IMR-90 (cell line): ENCODE results near the gene NKD1. TPM values are rescaled to one million over a fixed set of nuclear protein-coding genes. Genes with fewer than 3 reads are reported as not detected.

ENCODE experiments used
- ATAC-seq: fragments of 200-7000 bp; cut with Tn5 transposase; 2 replicates; pipeline ENCODE4 v1.9.1; 2020; ENCODE audit warnings: low read depth, mild to moderate bottlenecking, moderate library complexity
- Bru-seq: library from RNA; stranded (reverse); fragments of 400-500 nt; gene quantifications from one replicate; lab custom pipeline; 2021; lab: Mats Ljungman, UMichigan
- BruChase-seq, 2 experiments: library from RNA; stranded (reverse); fragments of 400-500 nt; gene quantifications; one replicate each; lab custom pipeline; 2021; lab: Mats Ljungman, UMichigan
- BruUV-seq: library from RNA; stranded (reverse); fragments of 400-500 nt; replicated peaks from 2 replicates; lab custom pipeline; 2021; lab: Mats Ljungman, UMichigan
- CTCF ChIA-PET: fragments of 300-600 bp; formaldehyde crosslinking; extraction: SDS; loops from one replicate; lab custom pipeline; 2021; ENCODE audit warnings: antibody characterized with exemption; lab: Yijun Ruan, JAX
- POLR2A ChIA-PET: fragments of 300-600 bp; sonication (Branson Sonifier 250); formaldehyde crosslinking; loops from one replicate; lab custom pipeline; 2022; ENCODE audit warnings: antibody characterized with exemption; ENCODE audit not compliant: unreplicated experiment; lab: Charles Lee
- DNase-seq: peaks from one replicate; pipeline ENCODE4 v3.0.0; 2013
- H2AFZ ChIP-seq: replicated peaks from 2 replicates; pipeline ENCODE3; 2013; ENCODE audit warnings: low read length, mild to moderate bottlenecking; ENCODE audit not compliant: poor library complexity
- H2AK5ac ChIP-seq: 2 replicates; pipeline ENCODE4 v1.6.1; 2013; ENCODE audit warnings: low read depth, low read length, inconsistent platforms
- H2AK9ac ChIP-seq: replicated peaks from 2 replicates; pipeline ENCODE3; 2013; ENCODE audit warnings: mild to moderate bottlenecking, low read depth, low read length, moderate library complexity; ENCODE audit not compliant: poor library complexity
- H2BK120ac ChIP-seq: 2 replicates; pipeline ENCODE4 v1.6.1; 2013; ENCODE audit warnings: low read depth, low read length, inconsistent platforms
- H2BK15ac ChIP-seq: 3 replicates; pipeline ENCODE4 v1.6.1; 2013; ENCODE audit warnings: low read depth, low read length, inconsistent platforms
- H2BK20ac ChIP-seq: 2 replicates; pipeline ENCODE4 v1.6.1; 2013; ENCODE audit warnings: low read depth, mild to moderate bottlenecking, inconsistent platforms, low read length, moderate library complexity
- H2BK5ac ChIP-seq: 2 replicates; pipeline ENCODE4 v1.6.1; 2013; ENCODE audit warnings: mild to moderate bottlenecking, low read depth, low read length, inconsistent platforms; ENCODE audit not compliant: poor library complexity, severe bottlenecking
- H3K14ac ChIP-seq: replicated peaks from 2 replicates; pipeline ENCODE4 v1.6.1; 2013; ENCODE audit warnings: low read depth, low read length, inconsistent platforms
- H3K18ac ChIP-seq: 2 replicates; pipeline ENCODE4 v1.6.1; 2013; ENCODE audit warnings: low read depth, low read length, control low read depth
- H3K23ac ChIP-seq: 2 replicates; pipeline ENCODE4 v1.6.1; 2013; ENCODE audit warnings: low read depth, low read length, inconsistent platforms
- H3K27ac ChIP-seq: 2 replicates; pipeline ENCODE4 v1.5.1; 2013; ENCODE audit warnings: mild to moderate bottlenecking, control low read depth, low read length; ENCODE audit not compliant: insufficient read depth
- H3K27me3 ChIP-seq: 2 replicates; pipeline ENCODE4 v1.6.1; 2013; ENCODE audit warnings: low read length; ENCODE audit not compliant: control insufficient read depth, insufficient read depth
- H3K36me3 ChIP-seq: 2 replicates; pipeline ENCODE4 v1.6.1; 2013; ENCODE audit warnings: low read length, mixed read lengths; ENCODE audit not compliant: control insufficient read depth, insufficient read depth
- H3K4ac ChIP-seq: 2 replicates; pipeline ENCODE4 v1.6.1; 2013; ENCODE audit warnings: low read depth, low read length, inconsistent platforms
- H3K4me1 ChIP-seq: 2 replicates; pipeline ENCODE4 v1.6.1; 2013; ENCODE audit warnings: low read length, mixed read lengths; ENCODE audit not compliant: control insufficient read depth, insufficient read depth
- H3K4me2 ChIP-seq: 2 replicates; pipeline ENCODE4 v1.6.1; 2013; ENCODE audit warnings: low read depth, mild to moderate bottlenecking, control low read depth, low read length, moderate library complexity
- H3K4me3 ChIP-seq: 2 replicates; pipeline ENCODE4 v1.5.1; 2013; ENCODE audit warnings: low read depth, mild to moderate bottlenecking, control low read depth, low read length, moderate library complexity; ENCODE audit not compliant: insufficient read depth
- H3K56ac ChIP-seq: 2 replicates; pipeline ENCODE4 v1.6.1; 2013; ENCODE audit warnings: low read length, inconsistent platforms; ENCODE audit not compliant: insufficient read depth; ENCODE audit errors: extremely low read depth
- H3K79me1 ChIP-seq, 2 experiments: 2 replicates each; pipeline ENCODE4 v1.6.1; 2013; ENCODE audit warnings: low read length in 2 of 2, inconsistent platforms in 1 of 2, low read depth in 1 of 2
- H3K9ac ChIP-seq: 2 replicates; pipeline ENCODE4 v1.6.1; 2013; ENCODE audit warnings: low read depth, low read length, control low read depth
- H3K9me1 ChIP-seq: 2 replicates; pipeline ENCODE4 v1.6.1; 2013; ENCODE audit warnings: low read length, inconsistent platforms; ENCODE audit not compliant: insufficient read depth
- H3K9me3 ChIP-seq: 2 replicates; pipeline ENCODE4 v1.6.1; 2013; ENCODE audit warnings: low read length; ENCODE audit not compliant: control insufficient read depth, insufficient read depth
- H4K20me1 ChIP-seq: 2 replicates; pipeline ENCODE4 v1.6.1; 2013; ENCODE audit warnings: low read length, inconsistent platforms; ENCODE audit not compliant: insufficient read depth
- H4K5ac ChIP-seq: 2 replicates; pipeline ENCODE4 v1.6.1; 2013; ENCODE audit warnings: mild to moderate bottlenecking, low read depth, low read length, control low read depth
- H4K8ac ChIP-seq, 2 experiments: 2 replicates each; pipeline ENCODE4 v1.6.1; 2013; ENCODE audit warnings: low read depth in 2 of 2, low read length in 2 of 2, control low read depth in 1 of 2, inconsistent platforms in 1 of 2
- H4K91ac ChIP-seq: 2 replicates; pipeline ENCODE4 v1.6.1; 2013; ENCODE audit warnings: low read depth, low read length, inconsistent platforms; ENCODE audit not compliant: insufficient read depth
- BHLHE40 ChIP-seq: fragments of 150-350 bp; IDR thresholded peaks from 2 replicates; pipeline ENCODE4 v1.6.1; 2016; ENCODE audit warnings: mild to moderate bottlenecking, low read depth, low read length
- CEBPB ChIP-seq: IDR thresholded peaks from 2 replicates; pipeline ENCODE4 v1.6.1; 2012; ENCODE audit warnings: low read depth, low read length, improper control_type of control experiment
- CHD1 ChIP-seq: IDR thresholded peaks from 2 replicates; pipeline ENCODE4 v1.6.1; 2012; ENCODE audit warnings: low read depth, low read length, improper control_type of control experiment
- MAFK ChIP-seq: IDR thresholded peaks from 2 replicates; pipeline ENCODE4 v1.6.1; 2012; ENCODE audit warnings: low read depth, low read length, improper control_type of control experiment
- MAZ ChIP-seq: IDR thresholded peaks from 2 replicates; pipeline ENCODE4 v1.6.1; 2012; ENCODE audit warnings: low read depth, mild to moderate bottlenecking, low read length, improper control_type of control experiment, moderate library complexity, borderline replicate concordance
- MXI1 ChIP-seq: IDR thresholded peaks from 2 replicates; pipeline ENCODE4 v1.6.1; 2012; ENCODE audit warnings: low read depth, mild to moderate bottlenecking, low read length, moderate library complexity, borderline replicate concordance
- RAD21 ChIP-seq: IDR thresholded peaks from 2 replicates; pipeline ENCODE4 v1.6.1; 2012; ENCODE audit warnings: low read length, improper control_type of control experiment
- RCOR1 ChIP-seq: IDR thresholded peaks from 2 replicates; pipeline ENCODE4 v1.6.1; 2012; ENCODE audit warnings: mild to moderate bottlenecking, low read length, improper control_type of control experiment; ENCODE audit not compliant: insufficient replicate concordance
- SMC3 ChIP-seq: fragments of 150-350 bp; IDR thresholded peaks from 2 replicates; pipeline ENCODE4 v1.6.1; 2016; ENCODE audit warnings: low read depth, mild to moderate bottlenecking, antibody characterized with exemption, low read length, moderate library complexity
- WGBS, 2 experiments: methylation state at CpG; one replicate each; pipeline versions ENCODE4 v1.1.5 to v1.1.7; 2013; ENCODE audit warnings: missing lambda C conversion rate in 2 of 2; ENCODE audit not compliant: insufficient read length in 1 of 2; ENCODE audit errors: extremely low coverage in 2 of 2; 5-methylcytosine and 5-hydroxymethylcytosine counted together
- dilution Hi-C: fragments of 300-500 bp; cut with HindIII; formaldehyde crosslinking; loops from one replicate; pipeline ENCODE4 v1.14.3; 2018; ENCODE audit warnings: low sequenced_read_pairs; ENCODE audit not compliant: unreplicated experiment
- in situ Hi-C: fragments of 300-500 bp; cut with MboI; formaldehyde crosslinking; loops from 3 replicates; pipeline ENCODE4 v1.14.3; 2019; ENCODE audit warnings: low sequenced_read_pairs, inconsistent platforms, mixed read lengths
- intact Hi-C: fragments of 100-400 bp; cut with micrococcal nuclease; formaldehyde crosslinking; loops from 2 replicates; pipeline ENCODE4 v1.10.0; 2022
- long read RNA-seq: library from polyadenylated mRNA; unstranded; transcript quantifications from one replicate; pipeline ENCODE4 v2.0.0, GENCODE V29; 2021; ENCODE audit not compliant: unreplicated experiment
- polyA plus RNA-seq, 3 experiments: library from polyadenylated mRNA; depleted of rRNA; stranded (reverse); fragments of >200 nt; gene quantifications; 2 replicates each; pipeline ENCODE4 v1.2.3, GENCODE V29; 2012; ENCODE audit warnings: low replicate concordance in 1 of 3
- total RNA-seq: library from RNA; depleted of rRNA; stranded (reverse); fragments of >200 nt; gene quantifications from 2 replicates; pipeline ENCODE4 v1.2.3, GENCODE V29; 2012; rRNA removed
- TF ChIP-seq, protein P1 (sequence below): conservative IDR thresholded peaks from 2 replicates; pipeline ENCODE4 v1.5.1; 2012; ENCODE audit warnings: mild to moderate bottlenecking, low read depth, low read length, improper control_type of control experiment
- TF ChIP-seq, protein P2 (sequence below): fragments of 150-350 bp; IDR thresholded peaks from 2 replicates; pipeline ENCODE4 v1.6.1; 2017; ENCODE audit warnings: mild to moderate bottlenecking, antibody characterized with exemption, low read length, low read depth
- TF ChIP-seq, protein P3 (sequence below): fragments of 150-350 bp; IDR thresholded peaks from 2 replicates; pipeline ENCODE4 v1.6.1; 2016; ENCODE audit warnings: low read depth, mild to moderate bottlenecking, low read length, moderate library complexity, borderline replicate concordance

The NKD1 gene
- total RNA-seq, result under 0.01 TPM in 1 of 2 replicates, not detected in the other
- polyA plus RNA-seq (2012; rRNA removed), result not detected in 2 replicates
- 0.04 TPM in 1 of 2 replicates, not detected in the other for polyA plus RNA-seq (2012; cell fraction: cytosol; rRNA removed)
- polyA plus RNA-seq (2012; cell fraction: nucleus; rRNA removed; ENCODE audit: low replicate concordance), result under 0.01 TPM in 1 of 2 replicates, not detected in the other
- percentile 7 among the genes with signal in this experiment for Bru-seq, nascent RNA
- BruChase-seq, experiment 1, labeled RNA remaining after a 6-hour chase, result percentile 10 among the genes with signal in this experiment
- percentile 10 among the genes with signal in this experiment for BruChase-seq, experiment 2, labeled RNA remaining after a 2-hour chase
- long read RNA-seq, result 0 reads

GRCh38 chr16:50548125-50548908 is at the start of gene NKD1:
Gene NKD1, plus strand, starts transcription at chr16:50548396. Its CDS starts 158 bp downstream, at chr16:50548554.
- Histone ChIP-seq H2AK9ac (no peak within 1 kb of the TSS), H3K4me1 (peaks cover 2% of the 10 kb centered on the region; the same call in 1 of the 2 replicates), H2AFZ (peak within 1 kb of the TSS; percentile 90), H2BK15ac (no peak within 1 kb of the TSS), H3K4me3 (peak within 1 kb of the TSS; percentile 77), H3K14ac (no peak within 1 kb of the TSS), H4K5ac (no peak within 1 kb of the TSS), H3K56ac (no peak within 1 kb of the TSS), H4K20me1 (no peaks in the 10 kb centered on the region), H4K8ac (no peak within 1 kb of the TSS), H3K4me2 (peak within 1 kb of the TSS; percentile 100), H3K9ac (no peak within 1 kb of the TSS), H3K27ac (no peak within 1 kb of the TSS), H3K9me3 (peaks cover 2% of the 10 kb centered on the region; the same call in 1 of the 2 replicates), H3K36me3 (no peaks in the 10 kb centered on the region), H2AK5ac (no peak within 1 kb of the TSS), H3K27me3 (peaks cover 66% of the 10 kb centered on the region), H2BK120ac (no peak within 1 kb of the TSS), H3K18ac (no peak within 1 kb of the TSS), H3K4ac (no peak within 1 kb of the TSS), H2BK5ac (no peak within 1 kb of the TSS), H4K91ac (no peak within 1 kb of the TSS), H3K9me1 (no peaks in the 10 kb centered on the region), H2BK20ac (no peak within 1 kb of the TSS), H3K23ac (no peak within 1 kb of the TSS), H3K79me1 (no peaks in the 10 kb centered on the region)
- ChIA-PET CTCF (no interaction called here), POLR2A (no interaction called here)
- dilution Hi-C loops, result no loop called here
- no TSS peak for BruUV-seq
- in situ Hi-C loops, result no loop called here
- DNase-seq (peak; percentile 9), ATAC-seq (peak; percentile 97)
- WGBS, 2 experiments, result 2% methylated on average over 17 of the region's 113 CpGs; no CpG with 5 or more reads in 1 of the 2 experiments
- intact Hi-C loops, result loop anchor here (5.0 kb wide), 1 partner anchor 259 kb away; no protein-coding TSS in a partner anchor
- TF ChIP-seq CEBPB, result no peak
- TF ChIP-seq RCOR1, result no peak
- TF ChIP-seq SMC3, result no peak
- TF ChIP-seq, protein P1, sequence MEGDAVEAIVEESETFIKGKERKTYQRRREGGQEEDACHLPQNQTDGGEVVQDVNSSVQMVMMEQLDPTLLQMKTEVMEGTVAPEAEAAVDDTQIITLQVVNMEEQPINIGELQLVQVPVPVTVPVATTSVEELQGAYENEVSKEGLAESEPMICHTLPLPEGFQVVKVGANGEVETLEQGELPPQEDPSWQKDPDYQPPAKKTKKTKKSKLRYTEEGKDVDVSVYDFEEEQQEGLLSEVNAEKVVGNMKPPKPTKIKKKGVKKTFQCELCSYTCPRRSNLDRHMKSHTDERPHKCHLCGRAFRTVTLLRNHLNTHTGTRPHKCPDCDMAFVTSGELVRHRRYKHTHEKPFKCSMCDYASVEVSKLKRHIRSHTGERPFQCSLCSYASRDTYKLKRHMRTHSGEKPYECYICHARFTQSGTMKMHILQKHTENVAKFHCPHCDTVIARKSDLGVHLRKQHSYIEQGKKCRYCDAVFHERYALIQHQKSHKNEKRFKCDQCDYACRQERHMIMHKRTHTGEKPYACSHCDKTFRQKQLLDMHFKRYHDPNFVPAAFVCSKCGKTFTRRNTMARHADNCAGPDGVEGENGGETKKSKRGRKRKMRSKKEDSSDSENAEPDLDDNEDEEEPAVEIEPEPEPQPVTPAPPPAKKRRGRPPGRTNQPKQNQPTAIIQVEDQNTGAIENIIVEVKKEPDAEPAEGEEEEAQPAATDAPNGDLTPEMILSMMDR, result no peak
- no peak for TF ChIP-seq CHD1
- TF ChIP-seq RAD21, result no peak
- TF ChIP-seq, protein P2, sequence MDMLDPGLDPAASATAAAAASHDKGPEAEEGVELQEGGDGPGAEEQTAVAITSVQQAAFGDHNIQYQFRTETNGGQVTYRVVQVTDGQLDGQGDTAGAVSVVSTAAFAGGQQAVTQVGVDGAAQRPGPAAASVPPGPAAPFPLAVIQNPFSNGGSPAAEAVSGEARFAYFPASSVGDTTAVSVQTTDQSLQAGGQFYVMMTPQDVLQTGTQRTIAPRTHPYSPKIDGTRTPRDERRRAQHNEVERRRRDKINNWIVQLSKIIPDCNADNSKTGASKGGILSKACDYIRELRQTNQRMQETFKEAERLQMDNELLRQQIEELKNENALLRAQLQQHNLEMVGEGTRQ, result no peak
- TF ChIP-seq MAZ, result no peak
- no peak for TF ChIP-seq MAFK
- no peak for TF ChIP-seq BHLHE40
- TF ChIP-seq, protein P3, sequence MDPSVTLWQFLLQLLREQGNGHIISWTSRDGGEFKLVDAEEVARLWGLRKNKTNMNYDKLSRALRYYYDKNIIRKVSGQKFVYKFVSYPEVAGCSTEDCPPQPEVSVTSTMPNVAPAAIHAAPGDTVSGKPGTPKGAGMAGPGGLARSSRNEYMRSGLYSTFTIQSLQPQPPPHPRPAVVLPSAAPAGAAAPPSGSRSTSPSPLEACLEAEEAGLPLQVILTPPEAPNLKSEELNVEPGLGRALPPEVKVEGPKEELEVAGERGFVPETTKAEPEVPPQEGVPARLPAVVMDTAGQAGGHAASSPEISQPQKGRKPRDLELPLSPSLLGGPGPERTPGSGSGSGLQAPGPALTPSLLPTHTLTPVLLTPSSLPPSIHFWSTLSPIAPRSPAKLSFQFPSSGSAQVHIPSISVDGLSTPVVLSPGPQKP, result no peak
- no peak for TF ChIP-seq MXI1
